ENCODE results near the gene UQCRHL.
A peak's percentile ranks its signal among the peaks of the same experiment; 100 is the strongest.
"Not testable (repeated sequence)": the region's sequence is repeated elsewhere in the genome, so short reads cannot be mapped to it uniquely, and the experiment has no call there.

UQCRHL gene

GRCh38 chr1:15835741-15836510 is 28.5 kb upstream of the UQCRHL start:
- peak; percentile 98 to 99 (median 99) for DNase-seq (ENCODE audit: low read depth in 4 of 4, low spot score in 1 of 4)

GRCh38 chr1:15835205-15835740 is 27.8 kb upstream of the UQCRHL start:
- no peak for DNase-seq (ENCODE audit: low read depth in 4 of 4, low spot score in 1 of 4)

- peak; percentile 69 to 84 (median 80) for DNase-seq (ENCODE audit: low read depth in 4 of 4, low spot score in 1 of 4)
These were observed 27.2 kb upstream of the UQCRHL start for GRCh38 chr1:15834406-15835204.

- DNase-seq (ENCODE audit: low read depth in 4 of 4, low spot score in 1 of 4) = no peak
These were observed 26.5 kb upstream of the UQCRHL start for GRCh38 chr1:15833842-15834405.

GRCh38 chr1:15833069-15833679 is 25.7 kb upstream of the UQCRHL start:
- DNase-seq (ENCODE audit: low read depth in 4 of 4, low spot score in 1 of 4) = peak in 1 of 4 experiments; percentile 42

GRCh38 chr1:15830258-15830657 is 22.8 kb upstream of the UQCRHL start:
- DNase-seq (ENCODE audit: low read depth in 4 of 4, low spot score in 1 of 4) = no peak

GRCh38 chr1:15828931-15829330 is 21.5 kb upstream of the UQCRHL start:
- not testable (repeated sequence) for DNase-seq (ENCODE audit: low read depth in 4 of 4, low spot score in 1 of 4)

GRCh38 chr1:15827567-15827966 is 20.1 kb upstream of the UQCRHL start:
- DNase-seq (ENCODE audit: low read depth in 4 of 4, low spot score in 1 of 4) = not testable (repeated sequence)

GRCh38 chr1:15826810-15827507 is 19.5 kb upstream of the UQCRHL start:
- DNase-seq (ENCODE audit: low read depth in 4 of 4, low spot score in 1 of 4) = no peak

GRCh38 chr1:15825800-15826199 is 18.4 kb upstream of the UQCRHL start:
- DNase-seq (ENCODE audit: low read depth in 4 of 4, low spot score in 1 of 4) = no peak

- no peak for DNase-seq (ENCODE audit: low read depth in 4 of 4, low spot score in 1 of 4)
These were observed 13.0 kb upstream of the UQCRHL start for GRCh38 chr1:15820478-15820877.

GRCh38 chr1:15816674-15817073 is 9.2 kb upstream of the UQCRHL start:
- DNase-seq (ENCODE audit: low read depth in 4 of 4, low spot score in 1 of 4) = no peak

- no peak for DNase-seq (ENCODE audit: low read depth in 4 of 4, low spot score in 1 of 4)
These were observed 2.6 kb upstream of the UQCRHL start for GRCh38 chr1:15810073-15810472.

GRCh38 chr1:15808955-15809354 is 1.5 kb upstream of the UQCRHL start:
- DNase-seq (ENCODE audit: low read depth in 4 of 4, low spot score in 1 of 4) = no peak

GRCh38 chr1:15807121-15807520 is 328 bp downstream of the UQCRHL start:
- no peak for DNase-seq (ENCODE audit: low read depth in 4 of 4, low spot score in 1 of 4)

GRCh38 chr1:15804060-15804459 is 3.4 kb downstream of the UQCRHL start:
- no peak for DNase-seq (ENCODE audit: low read depth in 4 of 4, low spot score in 1 of 4)

GRCh38 chr1:15803380-15803779 is 4.1 kb downstream of the UQCRHL start:
- no peak for DNase-seq (ENCODE audit: low read depth in 4 of 4, low spot score in 1 of 4)

GRCh38 chr1:15802234-15802965 is 5.0 kb downstream of the UQCRHL start:
- no peak for DNase-seq (ENCODE audit: low read depth in 4 of 4, low spot score in 1 of 4)

GRCh38 chr1:15799928-15800835 is 7.3 kb downstream of the UQCRHL start:
- no peak for DNase-seq (ENCODE audit: low read depth in 4 of 4, low spot score in 1 of 4)
